Raji (cell line): ENCODE data around the gene DENND1A.

ENCODE experiments used
- POLR2A ChIP-seq: IDR thresholded peaks from 2 replicates; pipeline ENCODE4 v1.6.1; 2011; ENCODE audit warnings: low read depth, low read length, control low read depth; ENCODE audit not compliant: insufficient read depth

DENND1A gene

DNA sequence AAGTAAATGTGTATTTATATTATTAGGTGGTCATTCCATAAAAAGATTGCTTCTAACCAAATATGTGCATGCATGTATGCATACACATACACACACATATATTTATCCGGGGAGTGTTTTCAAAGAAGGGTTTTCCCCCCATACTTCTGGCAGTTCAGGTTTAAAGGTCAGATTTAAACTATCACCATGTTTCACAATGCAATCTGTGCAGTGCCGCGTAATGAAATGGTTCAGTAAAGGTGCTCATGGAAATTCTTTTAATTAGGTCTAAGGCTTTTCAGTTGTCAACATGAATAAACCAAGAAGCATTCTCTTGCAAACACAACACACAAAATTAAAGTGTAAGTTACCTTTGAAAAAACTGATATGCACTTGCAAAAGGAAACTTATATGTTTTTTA is 362.9 kb downstream of the DENND1A start:
- TF ChIP-seq POLR2A: no peak

DNA sequence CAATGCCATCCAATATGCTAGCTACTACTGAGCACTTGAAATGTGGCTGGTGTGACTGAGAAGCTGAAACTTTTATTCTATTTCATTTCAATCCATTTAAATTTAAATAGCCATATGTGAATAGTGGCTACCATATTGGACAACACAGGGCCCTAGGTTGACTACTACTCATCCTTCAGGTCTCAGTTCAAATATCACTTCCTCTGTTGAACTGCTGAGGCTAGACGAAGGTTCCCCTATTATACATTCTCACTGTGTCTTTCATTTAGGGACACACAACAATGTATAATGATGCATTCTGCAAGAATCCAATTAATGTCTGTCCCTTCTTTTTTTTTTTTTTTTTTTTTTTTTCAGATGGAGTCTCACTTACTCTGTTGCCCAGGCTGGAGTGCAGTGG is 365.3 kb downstream of the DENND1A start:
- TF ChIP-seq POLR2A: no peak

DNA sequence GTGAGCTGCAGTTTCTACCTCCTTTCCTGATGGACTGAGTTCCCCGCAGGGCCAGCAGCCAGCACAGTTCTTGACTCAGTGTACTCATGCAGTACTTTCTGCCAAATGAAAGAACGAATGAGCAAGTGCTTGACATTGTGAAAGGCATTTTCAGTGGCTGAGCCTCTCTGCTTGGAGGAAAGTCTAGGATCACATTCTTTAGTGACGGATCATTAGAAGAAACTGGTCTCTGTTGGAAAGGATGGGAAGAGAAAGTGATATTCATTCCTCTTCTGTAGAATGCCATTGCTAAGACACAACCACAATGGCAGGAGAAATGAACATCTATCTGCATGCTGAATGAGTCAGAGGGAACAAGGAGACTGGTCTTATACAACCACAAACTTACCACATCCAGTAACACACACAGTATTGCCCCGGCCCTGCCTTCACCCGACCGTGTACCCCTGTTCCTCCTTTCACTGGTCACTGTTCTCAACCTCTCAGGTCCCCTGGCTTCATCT is 367.0 kb downstream of the DENND1A start:
- TF ChIP-seq POLR2A: no peak

DNA sequence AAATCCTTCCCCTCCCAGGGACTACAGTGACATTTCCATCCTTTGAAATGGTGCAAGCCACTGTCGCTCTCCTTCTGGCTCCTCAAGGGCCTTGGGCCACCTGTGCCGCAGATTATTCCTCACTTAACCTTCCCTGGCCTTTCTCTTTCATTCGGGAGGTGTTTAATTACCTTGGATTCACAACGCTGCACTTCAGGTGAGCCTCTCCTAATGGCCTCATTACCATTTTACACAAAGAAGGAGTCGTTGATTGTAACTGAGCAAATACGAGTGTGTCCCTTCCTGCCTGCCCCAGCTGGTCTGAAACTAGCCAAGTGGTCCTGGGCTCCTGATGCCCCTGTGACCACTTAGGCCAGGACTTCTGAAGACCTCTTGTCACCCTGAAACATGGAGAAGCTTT is 368.9 kb downstream of the DENND1A start:
- no peak for TF ChIP-seq POLR2A

DNA sequence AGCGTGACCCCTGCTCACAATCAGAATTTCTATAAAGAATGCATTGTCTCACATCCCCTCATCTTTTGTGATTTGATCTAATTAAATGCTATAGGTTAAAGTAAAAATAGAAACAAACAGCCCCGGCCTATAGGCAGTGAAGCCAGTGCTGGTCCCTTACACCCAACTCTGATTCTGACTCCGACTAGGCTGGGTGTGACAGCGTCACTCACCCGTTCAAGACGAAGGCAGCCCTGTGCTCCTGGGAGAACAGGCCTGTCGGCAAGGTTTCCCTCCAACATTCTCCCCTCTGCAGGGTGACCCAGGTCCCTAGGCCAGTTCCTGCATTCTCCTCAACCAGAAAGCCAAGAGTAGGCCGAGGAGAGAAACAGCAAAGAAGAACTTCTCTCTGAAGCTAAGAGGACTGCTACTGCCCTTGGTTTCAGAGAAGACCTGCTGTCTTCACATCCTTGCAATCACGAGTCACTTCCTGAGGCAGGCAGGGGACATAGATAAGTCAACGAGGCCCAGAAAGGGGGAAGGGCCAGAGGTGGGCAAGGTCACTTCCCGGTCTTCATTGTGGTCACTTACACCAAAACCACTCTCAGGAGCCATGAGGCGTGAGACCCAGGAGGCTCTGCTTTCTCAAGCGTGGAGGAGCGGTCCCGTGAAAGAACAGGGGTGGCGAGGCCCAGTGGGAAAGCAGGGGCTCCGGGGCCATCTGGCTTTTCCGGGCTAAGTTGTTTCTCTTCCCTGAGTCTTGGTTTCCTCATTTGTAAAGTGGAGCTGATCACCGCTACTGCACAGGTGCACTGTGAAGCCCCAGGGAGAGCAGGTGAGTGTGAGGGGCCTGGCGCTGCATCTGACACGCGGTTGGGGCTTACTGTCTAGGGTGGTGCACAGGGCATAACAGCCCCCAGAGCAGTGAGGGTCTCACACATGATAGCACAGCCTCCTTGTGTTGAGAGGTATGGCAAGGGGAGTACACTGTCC is 373.2 kb downstream of the DENND1A start:
- TF ChIP-seq POLR2A: no peak

DNA sequence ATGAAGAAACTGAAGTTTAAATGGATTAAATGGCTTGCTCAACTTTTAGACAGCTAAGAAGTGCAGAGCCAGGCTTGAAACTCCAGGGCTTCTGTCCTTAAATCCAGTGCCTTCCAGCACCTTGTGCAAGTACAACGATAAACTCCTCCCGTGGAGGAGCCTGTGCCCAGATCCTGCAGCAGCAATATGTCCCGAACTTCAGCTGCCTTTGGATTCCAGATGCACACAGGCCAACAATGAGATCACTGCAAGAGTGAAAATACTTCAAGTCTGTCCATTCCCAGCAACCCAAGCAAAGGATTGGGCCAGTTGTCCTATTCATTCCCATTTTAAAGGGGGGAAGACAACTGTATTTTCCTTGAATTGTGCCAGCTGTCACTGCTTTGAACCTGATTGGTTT is 374.3 kb downstream of the DENND1A start:
- TF ChIP-seq POLR2A: no peak

DNA sequence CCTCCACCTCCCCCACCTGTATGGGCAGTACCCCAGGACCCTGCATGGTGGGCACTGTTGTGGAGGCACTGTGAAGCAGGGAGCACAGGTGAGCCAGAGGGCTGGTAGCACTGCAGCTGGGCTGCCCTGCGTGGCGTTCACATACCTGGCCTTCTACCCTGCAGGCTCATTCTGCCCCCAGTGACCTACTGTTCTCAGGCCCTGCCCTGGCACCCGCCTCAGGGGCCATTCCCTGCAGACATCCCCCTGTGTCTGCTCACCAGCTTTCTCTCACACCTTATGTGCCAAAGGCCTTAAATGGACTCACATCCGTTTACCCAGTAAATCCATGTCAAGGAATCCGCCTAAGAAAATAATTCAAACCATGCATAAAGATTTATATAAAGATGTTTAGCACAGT is 377.4 kb downstream of the DENND1A start:
- no peak for TF ChIP-seq POLR2A

DNA sequence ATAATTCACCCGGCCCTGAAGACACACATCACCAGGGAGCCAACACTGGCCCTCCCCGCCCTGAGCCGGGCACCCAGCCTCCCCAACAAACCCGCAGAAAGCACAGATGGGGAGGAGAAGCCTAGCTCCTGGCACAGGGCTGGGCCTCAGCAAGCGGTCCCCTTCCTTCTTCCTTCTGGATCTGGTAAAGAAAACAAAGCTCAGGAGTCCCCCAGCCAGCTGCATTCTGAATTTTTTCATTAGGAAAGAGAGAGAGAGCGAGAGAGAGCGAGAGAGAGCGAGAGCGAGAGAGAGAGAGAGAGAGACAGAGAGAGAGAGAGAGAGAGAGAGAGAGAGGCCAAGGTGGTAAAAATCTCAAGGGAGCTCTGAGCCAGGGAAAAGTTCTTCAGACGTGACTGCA is 378.2 kb downstream of the DENND1A start:
- no peak for TF ChIP-seq POLR2A

DNA sequence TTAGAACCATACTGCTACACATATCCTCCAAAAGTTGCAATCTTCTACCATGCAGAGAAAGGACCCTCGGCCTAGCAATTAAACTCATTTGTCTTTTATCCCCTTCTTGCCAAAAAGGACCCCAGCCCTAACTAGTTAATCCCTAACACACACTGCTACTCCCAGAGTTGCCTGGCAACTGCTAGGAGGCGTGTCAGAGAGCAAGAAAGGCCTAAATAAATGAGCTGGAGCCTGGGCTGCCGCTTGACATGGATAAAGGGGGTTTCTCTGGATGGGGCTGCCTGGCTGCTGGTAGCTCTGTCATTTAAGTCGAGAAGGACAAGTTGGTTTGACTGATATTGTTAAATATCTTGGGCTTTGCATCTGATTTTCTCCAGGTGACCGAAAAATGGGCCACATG is 379.1 kb downstream of the DENND1A start:
- no peak for TF ChIP-seq POLR2A

DNA sequence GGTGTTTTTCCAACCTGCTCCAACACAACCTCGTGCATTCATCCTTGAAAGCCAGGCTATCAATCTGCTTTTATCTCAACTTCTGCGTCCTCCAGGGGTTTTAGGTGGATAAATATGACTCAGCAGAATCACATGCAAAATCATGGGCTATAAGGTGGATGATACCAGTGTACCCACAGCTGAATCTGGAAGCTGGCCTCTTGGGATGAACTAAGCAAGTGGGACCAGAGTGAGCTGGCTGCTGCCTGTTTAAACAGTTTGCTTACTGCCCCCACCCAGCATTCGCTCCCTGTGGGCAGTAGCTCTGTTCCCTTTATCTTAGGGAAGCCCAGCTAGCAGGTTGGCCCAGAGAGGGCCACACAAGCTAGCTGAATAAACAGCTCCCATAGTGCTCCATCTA is 379.9 kb downstream of the DENND1A start:
- TF ChIP-seq POLR2A: no peak

DNA sequence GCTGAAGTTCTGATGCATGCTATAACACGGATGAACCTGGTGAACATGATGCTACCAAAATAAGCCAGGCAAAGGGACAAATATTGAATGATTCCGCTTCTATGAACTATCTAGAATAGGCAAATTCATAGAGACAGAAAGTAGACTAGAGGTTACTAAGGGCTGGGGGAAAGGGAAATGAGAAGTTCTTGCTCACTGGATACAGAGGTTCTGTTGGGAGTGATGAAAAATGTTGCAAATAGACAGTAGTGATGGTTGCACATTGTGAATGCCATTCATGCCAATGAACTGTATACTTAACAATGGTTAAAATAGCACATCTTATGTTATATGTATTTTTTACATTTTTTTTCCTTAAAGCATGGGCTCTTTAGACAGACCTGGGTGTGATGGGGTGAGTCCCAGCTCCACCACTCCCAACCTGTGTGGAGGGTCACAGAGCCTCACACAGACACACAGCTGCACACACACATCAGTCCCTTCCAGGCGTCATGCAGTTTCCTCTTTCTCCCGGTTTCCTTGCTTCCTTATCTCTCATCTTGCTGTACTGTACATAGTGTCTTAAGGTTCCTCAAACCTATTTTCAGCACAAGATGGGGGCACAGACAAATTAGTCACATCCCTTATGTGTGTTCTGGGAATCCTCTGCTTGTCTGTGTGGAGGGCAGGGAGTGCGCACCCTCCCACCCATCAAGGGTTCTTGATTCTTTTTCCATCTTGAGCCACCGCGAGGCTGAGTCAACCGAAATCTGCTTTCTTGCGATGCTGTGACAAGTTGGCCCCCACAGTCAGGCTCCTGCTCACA is 381.0 kb downstream of the DENND1A start:
- no peak for TF ChIP-seq POLR2A

DNA sequence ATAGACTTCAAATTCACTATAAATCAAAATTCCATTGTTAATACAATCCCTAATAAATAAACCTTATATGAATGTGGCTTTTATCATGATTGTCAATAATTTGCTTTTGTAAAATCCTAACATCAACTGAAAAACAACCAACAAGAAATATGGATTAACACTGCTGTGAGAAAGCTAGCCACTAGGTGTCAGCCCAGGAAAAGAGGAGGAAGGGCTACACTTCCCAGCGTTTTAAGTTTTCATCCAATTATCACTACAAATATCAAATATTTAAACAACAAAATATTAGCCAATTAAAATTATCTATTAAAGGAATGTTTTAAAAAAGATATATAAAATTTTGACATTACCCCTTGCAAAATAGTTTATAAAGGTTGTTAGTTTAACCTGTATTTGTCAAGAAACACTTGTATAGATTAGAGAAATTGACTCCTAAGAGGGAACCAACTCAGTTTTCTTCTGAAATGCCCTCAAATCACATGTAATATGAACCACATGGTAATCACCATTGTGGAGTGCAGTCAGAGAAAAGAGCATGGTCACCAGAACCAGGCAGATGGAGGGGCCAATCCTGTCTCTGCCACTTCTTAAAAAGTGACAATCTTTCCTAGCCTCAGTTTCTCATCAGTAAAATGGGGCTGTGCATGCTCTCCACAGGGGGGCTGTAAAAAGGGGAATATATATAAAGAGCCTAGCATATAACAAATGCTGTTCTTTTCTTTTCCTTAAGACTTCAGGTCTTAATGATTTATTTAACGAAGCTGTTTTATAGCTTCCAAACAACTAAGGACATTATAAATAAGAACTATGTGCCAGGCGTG is 385.7 kb downstream of the DENND1A start:
- TF ChIP-seq POLR2A: no peak

DNA sequence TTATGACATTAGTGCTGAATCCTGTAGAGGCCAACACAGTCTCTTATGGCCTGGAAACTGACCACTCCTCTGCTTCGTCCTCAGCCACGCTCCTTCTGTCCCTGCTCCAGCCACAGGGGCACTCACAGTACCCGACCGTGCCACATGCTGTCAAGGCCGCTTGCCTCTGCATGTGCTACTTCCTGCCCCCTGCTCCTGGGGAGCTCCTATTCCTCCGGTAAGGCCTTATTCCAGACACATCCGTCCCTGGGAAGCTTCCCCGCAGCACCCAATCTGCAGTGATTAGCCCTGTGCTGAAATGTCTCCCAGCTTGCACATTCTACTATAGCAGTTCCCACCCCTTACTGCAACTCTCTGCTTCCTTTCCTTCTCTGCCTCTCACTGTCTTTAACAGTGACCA is 386.4 kb downstream of the DENND1A start:
- no peak for TF ChIP-seq POLR2A

DNA sequence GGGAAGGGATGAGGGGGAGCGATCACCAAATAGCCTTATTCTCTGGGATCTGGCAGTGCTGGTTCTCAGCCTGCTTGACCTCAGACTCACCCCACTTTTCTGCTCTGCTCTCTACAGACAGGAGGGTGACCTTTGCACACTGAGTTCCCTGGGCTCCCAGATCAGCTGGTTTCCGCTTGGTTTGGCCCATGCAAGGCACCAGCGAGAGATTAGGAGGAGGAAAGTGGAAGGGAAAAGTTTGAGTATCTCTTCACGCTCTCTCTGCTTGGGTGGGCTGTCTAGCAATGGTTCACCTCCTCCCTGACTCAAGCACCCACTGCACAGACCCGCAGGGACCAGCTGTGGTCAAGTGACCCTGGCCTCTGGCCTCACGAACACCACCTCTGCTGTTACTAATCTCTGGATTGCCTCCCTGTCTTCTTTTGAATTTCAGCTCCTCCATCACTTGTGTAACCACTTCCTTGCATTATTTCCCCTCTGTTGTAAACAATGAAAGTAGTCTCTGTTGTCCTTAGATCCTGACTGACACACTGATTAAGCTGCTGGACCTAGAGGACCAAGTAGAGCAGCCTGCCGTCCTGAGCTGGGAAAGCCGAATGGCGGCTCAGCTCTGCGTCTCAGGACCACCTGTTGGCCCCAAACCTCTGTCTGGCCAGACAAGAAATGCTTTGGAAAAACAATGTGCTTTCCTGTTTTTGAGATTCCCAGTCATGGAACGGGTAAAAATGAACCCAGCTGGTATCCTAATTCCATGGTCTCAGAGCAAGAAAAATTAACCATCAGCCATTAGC is 387.3 kb downstream of the DENND1A start:
- no peak for TF ChIP-seq POLR2A
